Measurements from ENCODE around the gene TNRC6C. TPM values are rescaled to one million over a fixed set of nuclear protein-coding genes. Genes with fewer than 3 reads are reported as not detected.
"Not testable (repeated sequence)": the region's sequence is repeated elsewhere in the genome, so short reads cannot be mapped to it uniquely, and the experiment has no call there.

Gene TNRC6C
- total RNA-seq, 2 experiments from 2014 or later, result 50.7 to 57.3 TPM

DNA sequence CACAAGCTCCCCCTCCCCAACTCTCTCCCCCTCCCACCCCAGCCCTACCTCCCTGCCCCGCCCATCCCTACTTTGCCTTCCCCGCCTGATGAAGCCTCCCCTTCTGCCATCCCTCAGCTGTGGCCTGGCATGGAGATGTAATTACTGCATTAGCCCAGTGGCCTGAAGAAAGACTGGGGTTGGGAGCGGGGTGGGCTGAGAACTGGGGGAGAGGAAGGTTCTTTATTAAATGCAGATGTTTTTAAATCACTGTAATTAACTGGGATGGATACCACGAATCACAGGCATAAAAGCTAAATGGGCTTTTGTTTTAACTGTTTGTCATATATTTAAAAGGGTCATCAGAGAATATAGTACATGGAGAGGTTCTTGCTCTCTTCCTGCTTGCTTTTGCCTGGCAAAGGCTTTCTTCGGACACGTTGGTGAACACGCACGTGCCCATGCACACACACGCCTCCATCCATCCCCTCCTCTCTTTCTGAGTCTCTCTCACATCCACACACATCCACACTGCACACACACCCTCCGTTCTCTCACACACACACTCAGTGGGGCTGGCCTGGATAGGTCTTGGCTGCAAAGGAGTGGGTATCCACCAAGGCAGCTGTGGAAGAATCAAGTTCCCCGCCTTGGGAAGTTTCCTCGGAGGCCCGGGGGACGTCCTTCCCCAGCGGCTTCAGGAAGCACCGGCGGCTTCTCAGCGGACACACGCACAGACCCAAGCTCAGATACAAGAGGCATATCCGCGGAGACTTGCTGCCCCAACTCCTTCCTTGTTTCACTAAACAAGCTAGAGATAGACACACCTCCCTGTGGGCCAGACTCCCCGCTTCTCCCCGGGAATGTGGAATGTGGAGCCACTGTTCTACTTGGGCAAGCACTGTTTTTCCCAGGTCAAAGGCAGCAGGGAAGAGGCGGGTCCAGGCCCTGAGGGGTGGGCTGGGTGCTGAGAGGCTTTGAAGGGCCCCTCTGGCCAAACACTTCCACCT is 27.4 kb upstream of the TNRC6C start:
- Mint-ChIP-seq H3K27ac (no peak overlapping the region), H3K36me3 (ENCODE audit: low read depth) (no peaks in the 10 kb centered on the region), H3K27me3 (no peaks in the 10 kb centered on the region), H3K9me3 (no peaks in the 10 kb centered on the region), H3K4me1 (ENCODE audit: low read depth) (peaks cover 66% of the 10 kb centered on the region), H3K4me3 (peak overlapping the region; percentile 25)
- Histone ChIP-seq H3K4me1 (ENCODE audit: insufficient read depth, low read length) (peaks cover 27% of the 10 kb centered on the region), H3K27me3 (ENCODE audit: control insufficient read depth in 1 of 2, insufficient read depth in 2 of 2, low read length in 2 of 2) (no peaks in the 10 kb centered on the region), H3K9me3 (ENCODE audit: control insufficient read depth in 1 of 2, insufficient read depth in 1 of 2, low read length in 2 of 2) (no peaks in the 10 kb centered on the region), H3K4me3 (ENCODE audit: low read length) (no peak overlapping the region), H3K36me3 (ENCODE audit: insufficient read depth, low read length) (no peaks in the 10 kb centered on the region), H3K27ac (ENCODE audit: low read depth in 1 of 2, low read length in 2 of 2) (no peak overlapping the region)
- POLR2A ChIA-PET, result interaction anchor here (0.5 to 4.3 kb wide), 2 partner anchors 14 to 26 kb away, joined by 3 to 29 read pairs; partner anchors contain the start of gene TNRC6C
- intact Hi-C loops (cut with DNase I, micrococcal nuclease), result no loop called here
- DNase-seq, result no peak
- CTCF ChIA-PET, result no interaction called here
- no peak for ATAC-seq (ENCODE audit: poor library complexity)
- TF ChIP-seq, protein P1, sequence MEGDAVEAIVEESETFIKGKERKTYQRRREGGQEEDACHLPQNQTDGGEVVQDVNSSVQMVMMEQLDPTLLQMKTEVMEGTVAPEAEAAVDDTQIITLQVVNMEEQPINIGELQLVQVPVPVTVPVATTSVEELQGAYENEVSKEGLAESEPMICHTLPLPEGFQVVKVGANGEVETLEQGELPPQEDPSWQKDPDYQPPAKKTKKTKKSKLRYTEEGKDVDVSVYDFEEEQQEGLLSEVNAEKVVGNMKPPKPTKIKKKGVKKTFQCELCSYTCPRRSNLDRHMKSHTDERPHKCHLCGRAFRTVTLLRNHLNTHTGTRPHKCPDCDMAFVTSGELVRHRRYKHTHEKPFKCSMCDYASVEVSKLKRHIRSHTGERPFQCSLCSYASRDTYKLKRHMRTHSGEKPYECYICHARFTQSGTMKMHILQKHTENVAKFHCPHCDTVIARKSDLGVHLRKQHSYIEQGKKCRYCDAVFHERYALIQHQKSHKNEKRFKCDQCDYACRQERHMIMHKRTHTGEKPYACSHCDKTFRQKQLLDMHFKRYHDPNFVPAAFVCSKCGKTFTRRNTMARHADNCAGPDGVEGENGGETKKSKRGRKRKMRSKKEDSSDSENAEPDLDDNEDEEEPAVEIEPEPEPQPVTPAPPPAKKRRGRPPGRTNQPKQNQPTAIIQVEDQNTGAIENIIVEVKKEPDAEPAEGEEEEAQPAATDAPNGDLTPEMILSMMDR (IDR thresholded peaks at IDR 0.05), result no peak

DNA sequence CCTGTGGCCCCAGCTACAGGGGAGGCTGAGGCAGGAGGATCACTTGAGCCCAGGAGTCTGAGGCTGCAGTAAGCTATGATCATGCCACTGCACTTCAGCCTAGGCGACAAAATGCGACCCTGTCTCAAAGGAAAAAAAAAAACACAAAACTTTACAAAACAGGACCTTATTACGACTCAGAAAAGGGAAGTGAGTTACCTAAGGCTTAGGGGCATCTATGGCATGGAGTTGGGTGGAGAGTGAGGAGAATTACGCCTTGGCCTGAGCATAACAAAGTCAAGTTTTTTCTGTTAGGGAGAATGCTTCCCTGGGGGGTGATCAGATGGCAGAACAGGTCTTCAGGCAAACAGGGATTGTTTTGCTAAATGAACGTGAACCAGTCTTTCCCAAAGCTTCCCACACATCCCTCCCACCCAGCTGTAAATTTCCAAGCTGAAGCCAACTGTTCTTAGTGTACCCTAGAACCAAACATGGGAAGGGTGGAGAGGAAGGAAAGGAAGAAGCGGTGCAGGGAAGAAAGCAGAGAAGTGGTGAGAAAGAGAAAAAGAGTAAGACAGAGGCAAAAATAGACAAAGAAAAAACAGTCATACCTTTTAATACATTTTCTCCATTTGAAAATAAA is 24.6 kb upstream of the TNRC6C start:
- Histone ChIP-seq H3K4me3 (ENCODE audit: low read length) (no peak overlapping the region), H3K27me3 (ENCODE audit: control insufficient read depth in 1 of 2, insufficient read depth in 2 of 2, low read length in 2 of 2) (no peaks in the 10 kb centered on the region), H3K36me3 (ENCODE audit: insufficient read depth, low read length) (no peaks in the 10 kb centered on the region), H3K4me1 (ENCODE audit: insufficient read depth, low read length) (peaks cover 18% of the 10 kb centered on the region), H3K27ac (ENCODE audit: low read depth in 1 of 2, low read length in 2 of 2) (no peak overlapping the region), H3K9me3 (ENCODE audit: control insufficient read depth in 1 of 2, insufficient read depth in 1 of 2, low read length in 2 of 2) (no peaks in the 10 kb centered on the region)
- Mint-ChIP-seq H3K4me3 (no peak overlapping the region), H3K9me3 (no peaks in the 10 kb centered on the region), H3K4me1 (ENCODE audit: low read depth) (peaks cover 52% of the 10 kb centered on the region), H3K27ac (no peak overlapping the region), H3K36me3 (ENCODE audit: low read depth) (no peaks in the 10 kb centered on the region), H3K27me3 (no peaks in the 10 kb centered on the region)
- ATAC-seq (ENCODE audit: poor library complexity), result no peak
- TF ChIP-seq, protein P1 (IDR thresholded peaks at IDR 0.05), result no peak
- CTCF ChIA-PET, result no interaction called here
- no peak for DNase-seq
- intact Hi-C loops (cut with DNase I, micrococcal nuclease), result no loop called here
- POLR2A ChIA-PET, result interaction anchor here (2.1 kb wide), 1 partner anchor 24 kb away, joined by 40 read pairs; the partner anchor contains the start of gene TNRC6C

DNA sequence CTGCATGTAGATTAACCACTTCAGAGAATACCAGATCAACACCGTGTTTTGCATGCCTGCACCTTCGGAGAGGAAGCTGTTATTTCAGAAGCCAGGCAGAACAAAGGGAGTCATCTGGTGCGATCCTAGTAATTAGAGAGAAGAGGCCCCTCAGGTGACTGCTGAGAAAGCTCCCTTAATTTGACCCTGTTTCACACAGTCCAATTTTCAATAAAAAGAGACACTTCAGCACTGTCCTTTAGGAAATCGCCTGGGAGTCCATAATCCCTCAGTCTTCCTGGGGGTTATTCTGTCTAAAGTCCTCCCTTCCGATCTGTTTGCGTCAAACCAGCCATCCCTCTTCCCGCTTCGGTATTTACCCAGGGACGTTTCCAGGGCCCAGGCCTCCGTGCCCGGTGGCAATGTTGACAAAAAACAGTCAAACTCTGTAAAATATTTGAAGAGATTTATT is 23.4 kb upstream of the TNRC6C start:
- Mint-ChIP-seq H3K4me1 (ENCODE audit: low read depth) (peaks cover 43% of the 10 kb centered on the region), H3K36me3 (ENCODE audit: low read depth) (no peaks in the 10 kb centered on the region), H3K9me3 (no peaks in the 10 kb centered on the region), H3K27ac (no peak overlapping the region), H3K4me3 (peak overlapping the region; percentile 2), H3K27me3 (no peaks in the 10 kb centered on the region)
- H3K4me3 ChIP-seq (ENCODE audit: low read length), result no peak overlapping the region
- peaks cover 6% of the 10 kb centered on the region for H3K4me1 ChIP-seq (ENCODE audit: insufficient read depth, low read length)
- peak; percentile 66 for ATAC-seq (ENCODE audit: poor library complexity)
- CTCF ChIA-PET, result no interaction called here
- no peaks in the 10 kb centered on the region for H3K36me3 ChIP-seq (ENCODE audit: insufficient read depth, low read length)
- H3K27ac ChIP-seq (ENCODE audit: low read depth in 1 of 2, low read length in 2 of 2), result no peak overlapping the region
- TF ChIP-seq, protein P1 (IDR thresholded peaks at IDR 0.05), result no peak
- no peaks in the 10 kb centered on the region for H3K27me3 ChIP-seq (ENCODE audit: control insufficient read depth in 1 of 2, insufficient read depth in 2 of 2, low read length in 2 of 2)
- intact Hi-C loops (cut with DNase I, micrococcal nuclease), result no loop called here
- no peaks in the 10 kb centered on the region for H3K9me3 ChIP-seq (ENCODE audit: control insufficient read depth in 1 of 2, insufficient read depth in 1 of 2, low read length in 2 of 2)
- POLR2A ChIA-PET, result interaction anchor here (0.7 to 2.1 kb wide), 2 partner anchors 23 to 28 kb away, joined by 3 to 40 read pairs; partner anchors contain the start of gene TNRC6C
- peak in 2 of 14 experiments; percentile 13 to 34 for DNase-seq

DNA sequence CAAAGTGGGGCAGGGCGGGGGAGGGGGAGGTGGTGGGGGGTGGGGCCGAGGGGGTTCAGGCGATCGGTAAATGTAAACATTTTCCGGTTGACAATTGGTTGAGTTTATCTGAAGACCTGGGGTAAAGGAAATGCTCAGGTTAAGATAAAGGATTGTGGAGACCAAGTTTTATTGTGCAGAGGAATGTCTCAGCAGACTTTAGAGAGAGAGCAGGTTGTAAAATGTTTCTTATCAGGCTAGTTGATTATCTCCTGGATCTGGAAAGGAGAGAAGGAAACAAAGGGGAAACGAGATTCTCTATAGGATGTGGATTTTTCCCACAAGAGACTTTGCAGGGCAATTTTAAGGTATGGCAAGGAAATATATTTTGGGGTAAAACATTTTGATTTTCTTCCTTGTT is 22.8 kb upstream of the TNRC6C start:
- H3K4me3 Mint-ChIP-seq, CTCF ChIA-PET: not testable (repeated sequence)

More for the DNA sequence above, 22.8 kb upstream of the TNRC6C start:
- intact Hi-C loops (cut with DNase I, micrococcal nuclease); H3K9me3 ChIP-seq (ENCODE audit: control insufficient read depth in 1 of 2, insufficient read depth in 1 of 2, low read length in 2 of 2); H3K9me3 Mint-ChIP-seq; H3K36me3 Mint-ChIP-seq (ENCODE audit: low read depth); DNase-seq; H3K4me3 ChIP-seq (ENCODE audit: low read length); H3K27me3 Mint-ChIP-seq; H3K27ac ChIP-seq (ENCODE audit: low read depth in 1 of 2, low read length in 2 of 2); H3K4me1 ChIP-seq (ENCODE audit: insufficient read depth, low read length); H3K27ac Mint-ChIP-seq; H3K27me3 ChIP-seq (ENCODE audit: control insufficient read depth in 1 of 2, insufficient read depth in 2 of 2, low read length in 2 of 2); ATAC-seq (ENCODE audit: poor library complexity); H3K36me3 ChIP-seq (ENCODE audit: insufficient read depth, low read length): not testable (repeated sequence)
- H3K4me1 Mint-ChIP-seq (ENCODE audit: low read depth), result peaks cover 43% of the 10 kb centered on the region
- POLR2A ChIA-PET, result interaction anchor here (1.5 to 3.1 kb wide), 3 partner anchors 19 to 22 kb away, joined by 5 to 40 read pairs (median 20); partner anchors contain the start of gene TNRC6C

All from CD4-positive, alpha-beta T cell (primary cell).